K562 (cell line): Measurements from ENCODE around the gene PSPH. TPM values are rescaled to one million over a fixed set of nuclear protein-coding genes. Genes with fewer than 3 reads are reported as not detected.

Source experiments
- CBX2 ChIP-seq: fragments of 200-600 bp; sonication (generic); IDR thresholded peaks from one replicate; pipeline ENCODE4 v1.6.1; 2012; ENCODE audit warnings: mild to moderate bottlenecking, low read length, inconsistent platforms; ENCODE audit not compliant: insufficient read depth, poor library complexity, severe bottlenecking
- CCNT2 ChIP-seq: IDR thresholded peaks from 2 replicates; pipeline ENCODE4 v1.6.1; 2011; ENCODE audit warnings: borderline replicate concordance, low read depth, mild to moderate bottlenecking, moderate library complexity, mixed read lengths, low read length; ENCODE audit not compliant: insufficient read length; ENCODE audit errors: extremely low read depth
- FOXA3 ChIP-seq, 2 experiments: fragments of 450-650 bp in 1 of 2; sonication (generic) in 1 of 2; formaldehyde crosslinking; IDR thresholded peaks in 1 of 2; conservative IDR thresholded peaks in 1 of 2; 2 replicates each; pipeline versions ENCODE4 v1.4.0 to v1.8.0; 2020 to 2022; ENCODE audit warnings: mild to moderate bottlenecking in 2 of 2, missing genetic modification reagents in 1 of 2
- HSF4 ChIP-seq: fragments of 250-450 bp; sonication (Bioruptor Pico); IDR thresholded peaks from 2 replicates; pipeline ENCODE4 v2.1.2; 2022; ENCODE audit warnings: mild to moderate bottlenecking, moderate library complexity, borderline replicate concordance
- KAT8 ChIP-seq: fragments of 450-650 bp; IDR thresholded peaks from 2 replicates; pipeline ENCODE4 v1.6.1; 2016; ENCODE audit warnings: low read depth, mild to moderate bottlenecking
- MTA2 ChIP-seq: fragments of 450-650 bp; IDR thresholded peaks from 2 replicates; pipeline ENCODE4 v1.6.1; 2016; ENCODE audit warnings: low read depth
- PHF20 ChIP-seq: fragments of 450-650 bp; IDR thresholded peaks from 2 replicates; pipeline ENCODE4 v1.6.1; 2018; ENCODE audit not compliant: partially characterized antibody
- POLR3A ChIP-seq: IDR thresholded peaks from 2 replicates; pipeline ENCODE4 v1.6.1; 2011; ENCODE audit warnings: borderline replicate concordance, mild to moderate bottlenecking, moderate library complexity; ENCODE audit not compliant: insufficient read length, insufficient read depth; ENCODE audit errors: extremely low read depth
- RUNX1 ChIP-seq: sonication (generic); IDR thresholded peaks from 2 replicates; pipeline ENCODE4 v1.6.1; 2016; ENCODE audit warnings: antibody characterized with exemption, low read depth
- SMC3 ChIP-seq: conservative IDR thresholded peaks from 2 replicates; pipeline ENCODE4 v1.6.1; 2011; ENCODE audit warnings: low read depth, low read length, improper control_type of control experiment; ENCODE audit not compliant: insufficient read depth
- ZNF224 ChIP-seq: sonication (generic); formaldehyde crosslinking; IDR thresholded peaks from 2 replicates; pipeline ENCODE4 v1.8.0; 2022; ENCODE audit warnings: mild to moderate bottlenecking, missing genetic modification reagents
- polyA plus RNA-seq, 8 experiments: library from polyadenylated mRNA; depleted of rRNA in 4 of 8; stranded (reverse) in 5 of 8; unstranded in 3 of 8; fragments of >200 nt; fragmentation: Nextera tagmentation in 2 of 8; fragmentation: Illumina TruSeq in 1 of 8; extraction: Ambion mirVana in 2 of 8; extraction: Trizol in 1 of 8; gene quantifications; 2 replicates each; pipeline versions ENCODE4 v1.2.1 to v1.2.3, GENCODE V29; 2011 to 2014; ENCODE audit warnings: inconsistent platforms in 1 of 8, missing spikeins in 1 of 8
- total RNA-seq, 7 experiments: library from RNA; depleted of rRNA in 6 of 7; stranded (reverse); fragments of >200 nt in 6 of 7; fragmentation: Illumina TruSeq in 2 of 7; extraction: Trizol in 2 of 7; gene quantifications; 2 replicates each; pipeline versions ENCODE4 v1.2.1 to v1.2.3, GENCODE V29; 2011 to 2021; ENCODE audit warnings: low replicate concordance in 1 of 7
- TF ChIP-seq, protein P1 (sequence below): fragments of 450-650 bp; IDR thresholded peaks from 2 replicates; pipeline ENCODE4 v1.6.1; 2016; ENCODE audit warnings: mild to moderate bottlenecking, moderate library complexity
- TF ChIP-seq, protein P2 (sequence below): fragments of 450-650 bp; IDR thresholded peaks from 2 replicates; pipeline ENCODE4 v1.6.1; 2018; ENCODE audit warnings: mild to moderate bottlenecking, low read depth; ENCODE audit not compliant: partially characterized antibody

The PSPH gene
- total and polyA plus RNA-seq, 9 of the 15 experiments (the other 6 are each of a cell fraction or from before 2014, with no cell fraction given), result 6.3 to 46.8 (median 20.2) TPM

- TF ChIP-seq KAT8, result no peak
- TF ChIP-seq SMC3, result no peak
- 0 out of 2 replicates have a peak, but pooled peaks have one; percentile 27 for TF ChIP-seq MTA2
- TF ChIP-seq ZNF224, result no peak
- TF ChIP-seq CCNT2, result peak; percentile 82
- peak in 1 of 2 experiments; percentile 75; a peak in 2 of 4 replicates for TF ChIP-seq FOXA3 (CRISPR knock-in tag; conservative IDR thresholded peaks at IDR 0.05 in 1 of 2, IDR thresholded peaks at IDR 0.05 in 1 of 2)
- TF ChIP-seq, protein P1, sequence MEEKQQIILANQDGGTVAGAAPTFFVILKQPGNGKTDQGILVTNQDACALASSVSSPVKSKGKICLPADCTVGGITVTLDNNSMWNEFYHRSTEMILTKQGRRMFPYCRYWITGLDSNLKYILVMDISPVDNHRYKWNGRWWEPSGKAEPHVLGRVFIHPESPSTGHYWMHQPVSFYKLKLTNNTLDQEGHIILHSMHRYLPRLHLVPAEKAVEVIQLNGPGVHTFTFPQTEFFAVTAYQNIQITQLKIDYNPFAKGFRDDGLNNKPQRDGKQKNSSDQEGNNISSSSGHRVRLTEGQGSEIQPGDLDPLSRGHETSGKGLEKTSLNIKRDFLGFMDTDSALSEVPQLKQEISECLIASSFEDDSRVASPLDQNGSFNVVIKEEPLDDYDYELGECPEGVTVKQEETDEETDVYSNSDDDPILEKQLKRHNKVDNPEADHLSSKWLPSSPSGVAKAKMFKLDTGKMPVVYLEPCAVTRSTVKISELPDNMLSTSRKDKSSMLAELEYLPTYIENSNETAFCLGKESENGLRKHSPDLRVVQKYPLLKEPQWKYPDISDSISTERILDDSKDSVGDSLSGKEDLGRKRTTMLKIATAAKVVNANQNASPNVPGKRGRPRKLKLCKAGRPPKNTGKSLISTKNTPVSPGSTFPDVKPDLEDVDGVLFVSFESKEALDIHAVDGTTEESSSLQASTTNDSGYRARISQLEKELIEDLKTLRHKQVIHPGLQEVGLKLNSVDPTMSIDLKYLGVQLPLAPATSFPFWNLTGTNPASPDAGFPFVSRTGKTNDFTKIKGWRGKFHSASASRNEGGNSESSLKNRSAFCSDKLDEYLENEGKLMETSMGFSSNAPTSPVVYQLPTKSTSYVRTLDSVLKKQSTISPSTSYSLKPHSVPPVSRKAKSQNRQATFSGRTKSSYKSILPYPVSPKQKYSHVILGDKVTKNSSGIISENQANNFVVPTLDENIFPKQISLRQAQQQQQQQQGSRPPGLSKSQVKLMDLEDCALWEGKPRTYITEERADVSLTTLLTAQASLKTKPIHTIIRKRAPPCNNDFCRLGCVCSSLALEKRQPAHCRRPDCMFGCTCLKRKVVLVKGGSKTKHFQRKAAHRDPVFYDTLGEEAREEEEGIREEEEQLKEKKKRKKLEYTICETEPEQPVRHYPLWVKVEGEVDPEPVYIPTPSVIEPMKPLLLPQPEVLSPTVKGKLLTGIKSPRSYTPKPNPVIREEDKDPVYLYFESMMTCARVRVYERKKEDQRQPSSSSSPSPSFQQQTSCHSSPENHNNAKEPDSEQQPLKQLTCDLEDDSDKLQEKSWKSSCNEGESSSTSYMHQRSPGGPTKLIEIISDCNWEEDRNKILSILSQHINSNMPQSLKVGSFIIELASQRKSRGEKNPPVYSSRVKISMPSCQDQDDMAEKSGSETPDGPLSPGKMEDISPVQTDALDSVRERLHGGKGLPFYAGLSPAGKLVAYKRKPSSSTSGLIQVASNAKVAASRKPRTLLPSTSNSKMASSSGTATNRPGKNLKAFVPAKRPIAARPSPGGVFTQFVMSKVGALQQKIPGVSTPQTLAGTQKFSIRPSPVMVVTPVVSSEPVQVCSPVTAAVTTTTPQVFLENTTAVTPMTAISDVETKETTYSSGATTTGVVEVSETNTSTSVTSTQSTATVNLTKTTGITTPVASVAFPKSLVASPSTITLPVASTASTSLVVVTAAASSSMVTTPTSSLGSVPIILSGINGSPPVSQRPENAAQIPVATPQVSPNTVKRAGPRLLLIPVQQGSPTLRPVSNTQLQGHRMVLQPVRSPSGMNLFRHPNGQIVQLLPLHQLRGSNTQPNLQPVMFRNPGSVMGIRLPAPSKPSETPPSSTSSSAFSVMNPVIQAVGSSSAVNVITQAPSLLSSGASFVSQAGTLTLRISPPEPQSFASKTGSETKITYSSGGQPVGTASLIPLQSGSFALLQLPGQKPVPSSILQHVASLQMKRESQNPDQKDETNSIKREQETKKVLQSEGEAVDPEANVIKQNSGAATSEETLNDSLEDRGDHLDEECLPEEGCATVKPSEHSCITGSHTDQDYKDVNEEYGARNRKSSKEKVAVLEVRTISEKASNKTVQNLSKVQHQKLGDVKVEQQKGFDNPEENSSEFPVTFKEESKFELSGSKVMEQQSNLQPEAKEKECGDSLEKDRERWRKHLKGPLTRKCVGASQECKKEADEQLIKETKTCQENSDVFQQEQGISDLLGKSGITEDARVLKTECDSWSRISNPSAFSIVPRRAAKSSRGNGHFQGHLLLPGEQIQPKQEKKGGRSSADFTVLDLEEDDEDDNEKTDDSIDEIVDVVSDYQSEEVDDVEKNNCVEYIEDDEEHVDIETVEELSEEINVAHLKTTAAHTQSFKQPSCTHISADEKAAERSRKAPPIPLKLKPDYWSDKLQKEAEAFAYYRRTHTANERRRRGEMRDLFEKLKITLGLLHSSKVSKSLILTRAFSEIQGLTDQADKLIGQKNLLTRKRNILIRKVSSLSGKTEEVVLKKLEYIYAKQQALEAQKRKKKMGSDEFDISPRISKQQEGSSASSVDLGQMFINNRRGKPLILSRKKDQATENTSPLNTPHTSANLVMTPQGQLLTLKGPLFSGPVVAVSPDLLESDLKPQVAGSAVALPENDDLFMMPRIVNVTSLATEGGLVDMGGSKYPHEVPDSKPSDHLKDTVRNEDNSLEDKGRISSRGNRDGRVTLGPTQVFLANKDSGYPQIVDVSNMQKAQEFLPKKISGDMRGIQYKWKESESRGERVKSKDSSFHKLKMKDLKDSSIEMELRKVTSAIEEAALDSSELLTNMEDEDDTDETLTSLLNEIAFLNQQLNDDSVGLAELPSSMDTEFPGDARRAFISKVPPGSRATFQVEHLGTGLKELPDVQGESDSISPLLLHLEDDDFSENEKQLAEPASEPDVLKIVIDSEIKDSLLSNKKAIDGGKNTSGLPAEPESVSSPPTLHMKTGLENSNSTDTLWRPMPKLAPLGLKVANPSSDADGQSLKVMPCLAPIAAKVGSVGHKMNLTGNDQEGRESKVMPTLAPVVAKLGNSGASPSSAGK, result peak; percentile 86
- no peak; the same call in 1 of the 2 replicates for TF ChIP-seq RUNX1
- TF ChIP-seq CBX2, result no peak
- TF ChIP-seq, protein P2, sequence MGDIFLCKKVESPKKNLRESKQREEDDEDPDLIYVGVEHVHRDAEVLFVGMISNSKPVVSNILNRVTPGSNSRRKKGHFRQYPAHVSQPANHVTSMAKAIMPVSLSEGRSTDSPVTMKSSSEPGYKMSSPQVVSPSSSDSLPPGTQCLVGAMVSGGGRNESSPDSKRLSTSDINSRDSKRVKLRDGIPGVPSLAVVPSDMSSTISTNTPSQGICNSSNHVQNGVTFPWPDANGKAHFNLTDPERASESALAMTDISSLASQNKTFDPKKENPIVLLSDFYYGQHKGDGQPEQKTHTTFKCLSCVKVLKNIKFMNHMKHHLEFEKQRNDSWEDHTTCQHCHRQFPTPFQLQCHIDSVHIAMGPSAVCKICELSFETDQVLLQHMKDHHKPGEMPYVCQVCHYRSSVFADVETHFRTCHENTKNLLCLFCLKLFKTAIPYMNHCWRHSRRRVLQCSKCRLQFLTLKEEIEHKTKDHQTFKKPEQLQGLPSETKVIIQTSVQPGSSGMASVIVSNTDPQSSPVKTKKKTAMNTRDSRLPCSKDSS, result no peak
- TF ChIP-seq HSF4, result no peak
- TF ChIP-seq PHF20, result peak; percentile 2
- TF ChIP-seq POLR3A, result no peak
These were observed at the start of gene PSPH, which contains the start of gene CCT6A (continued) for GRCh38 chr7:56051339-56052191.
